ENCODE measurements around the gene MCAM. TPM values are rescaled to one million over a fixed set of nuclear protein-coding genes. Genes with fewer than 3 reads are reported as not detected.

Gene MCAM
- total RNA-seq, 1 donor: 11.2 TPM

GRCh38 chr11:119350302-119350701, 33.4 kb upstream of the MCAM start:
- H4K20me1 ChIP-seq (ENCODE audit: insufficient read depth, low read length): no peaks in the 10 kb centered on the region
- H3K4me2 ChIP-seq (ENCODE audit: insufficient read depth, low read length): no peak overlapping the region
- no peaks in the 10 kb centered on the region for H3K9me3 ChIP-seq (ENCODE audit: low read depth, low read length)
- H2AFZ ChIP-seq (ENCODE audit: low read length): no peak overlapping the region
- no peaks in the 10 kb centered on the region for H3K36me3 ChIP-seq (ENCODE audit: insufficient read depth, low read length)
- no peak for DNase-seq (ENCODE audit: insufficient read length, low spot score, missing footprints)
- no peak overlapping the region for H3K27ac ChIP-seq (ENCODE audit: low read depth, low read length)
- no peak overlapping the region for H3K4me3 ChIP-seq (ENCODE audit: insufficient read depth, low read length)
- no peak for TF ChIP-seq CTCF (IDR thresholded peaks at IDR 0.05; ENCODE audit: extremely low read depth, low read depth, low read length)
- no peaks in the 10 kb centered on the region for H3K4me1 ChIP-seq (ENCODE audit: insufficient read depth, low read length)
- H3K79me2 ChIP-seq (ENCODE audit: insufficient read depth, low read length): no peaks in the 10 kb centered on the region
- H3K27me3 ChIP-seq (ENCODE audit: insufficient read depth, low read length): peaks cover 18% of the 10 kb centered on the region

DNA sequence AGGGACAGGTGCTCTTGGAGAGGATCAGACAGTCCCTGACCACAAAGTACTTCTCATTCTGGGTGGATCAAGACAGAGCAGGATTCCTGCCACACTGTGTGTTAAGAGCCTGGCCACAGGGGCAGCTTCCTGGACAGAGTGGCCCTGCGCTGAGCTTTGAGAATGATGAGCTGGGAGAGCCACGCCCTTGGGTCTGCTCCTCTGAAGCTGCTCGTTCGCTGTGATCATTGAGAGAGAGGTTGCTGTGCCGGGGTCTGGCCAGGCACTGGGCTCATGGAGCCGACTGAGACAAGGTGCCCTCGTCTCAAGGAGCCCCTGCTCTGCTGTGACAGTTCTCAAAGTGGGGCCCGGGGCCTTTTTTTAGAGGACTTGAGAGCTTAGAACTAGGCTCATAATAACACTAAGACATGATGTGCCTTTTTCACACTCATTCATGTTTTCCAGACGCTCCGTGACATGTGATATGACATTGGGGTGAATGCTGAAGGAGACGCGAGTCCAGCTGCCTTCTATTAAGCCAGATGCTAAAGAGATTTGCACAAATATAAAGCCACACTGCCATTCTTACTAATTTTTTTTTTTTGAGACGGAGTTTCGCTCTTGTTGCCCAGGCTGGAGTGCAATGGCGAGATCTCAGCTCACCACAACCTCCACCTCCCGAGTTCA, 31.1 kb upstream of the MCAM start:
- H3K4me3 ChIP-seq (ENCODE audit: insufficient read depth, low read length): no peak overlapping the region
- no peak overlapping the region for H3K27ac ChIP-seq (ENCODE audit: low read depth, low read length)
- H3K79me2 ChIP-seq (ENCODE audit: insufficient read depth, low read length): no peaks in the 10 kb centered on the region
- H3K27me3 ChIP-seq (ENCODE audit: insufficient read depth, low read length): peaks cover 23% of the 10 kb centered on the region
- DNase-seq (ENCODE audit: insufficient read length, low spot score, missing footprints): no peak
- H3K36me3 ChIP-seq (ENCODE audit: insufficient read depth, low read length): no peaks in the 10 kb centered on the region
- H3K4me2 ChIP-seq (ENCODE audit: insufficient read depth, low read length): no peak overlapping the region
- no peaks in the 10 kb centered on the region for H3K9me3 ChIP-seq (ENCODE audit: low read depth, low read length)
- no peak overlapping the region for H2AFZ ChIP-seq (ENCODE audit: low read length)
- no peaks in the 10 kb centered on the region for H3K4me1 ChIP-seq (ENCODE audit: insufficient read depth, low read length)
- TF ChIP-seq CTCF (IDR thresholded peaks at IDR 0.05; ENCODE audit: extremely low read depth, low read depth, low read length): no peak
- H4K20me1 ChIP-seq (ENCODE audit: insufficient read depth, low read length): no peaks in the 10 kb centered on the region

- H3K9me3 ChIP-seq (ENCODE audit: low read depth, low read length): no peaks in the 10 kb centered on the region
- TF ChIP-seq CTCF (IDR thresholded peaks at IDR 0.05; ENCODE audit: extremely low read depth, low read depth, low read length): no peak
- H3K4me2 ChIP-seq (ENCODE audit: insufficient read depth, low read length): no peak overlapping the region
- no peak overlapping the region for H3K4me3 ChIP-seq (ENCODE audit: insufficient read depth, low read length)
- no peak overlapping the region for H2AFZ ChIP-seq (ENCODE audit: low read length)
- H3K36me3 ChIP-seq (ENCODE audit: insufficient read depth, low read length): no peaks in the 10 kb centered on the region
- H3K79me2 ChIP-seq (ENCODE audit: insufficient read depth, low read length): no peaks in the 10 kb centered on the region
- no peak overlapping the region for H3K27ac ChIP-seq (ENCODE audit: low read depth, low read length)
- DNase-seq (ENCODE audit: insufficient read length, low spot score, missing footprints): peak; percentile 91
- H3K27me3 ChIP-seq (ENCODE audit: insufficient read depth, low read length): peaks cover 23% of the 10 kb centered on the region
- H3K4me1 ChIP-seq (ENCODE audit: insufficient read depth, low read length): no peaks in the 10 kb centered on the region
- H4K20me1 ChIP-seq (ENCODE audit: insufficient read depth, low read length): no peaks in the 10 kb centered on the region
Measured at GRCh38 chr11:119347242-119347641, 30.3 kb upstream of the MCAM start.

GRCh38 chr11:119346605-119347004, 29.7 kb upstream of the MCAM start, which contains the start of gene MFRP:
Gene MFRP, minus strand, starts transcription at chr11:119346705. Its CDS starts 192 bp downstream, at chr11:119346513.
- peaks cover 18% of the 10 kb centered on the region for H3K27me3 ChIP-seq (ENCODE audit: insufficient read depth, low read length)
- no peaks in the 10 kb centered on the region for H3K4me1 ChIP-seq (ENCODE audit: insufficient read depth, low read length)
- H4K20me1 ChIP-seq (ENCODE audit: insufficient read depth, low read length): no peaks in the 10 kb centered on the region
- no peak within 1 kb of the TSS for H3K27ac ChIP-seq (ENCODE audit: low read depth, low read length)
- no peaks in the 10 kb centered on the region for H3K36me3 ChIP-seq (ENCODE audit: insufficient read depth, low read length)
- no peak within 1 kb of the TSS for H3K4me3 ChIP-seq (ENCODE audit: insufficient read depth, low read length)
- no peak within 1 kb of the TSS for H2AFZ ChIP-seq (ENCODE audit: low read length)
- H3K9me3 ChIP-seq (ENCODE audit: low read depth, low read length): no peaks in the 10 kb centered on the region
- no peak for DNase-seq (ENCODE audit: insufficient read length, low spot score, missing footprints)
- H3K4me2 ChIP-seq (ENCODE audit: insufficient read depth, low read length): no peak within 1 kb of the TSS
- TF ChIP-seq CTCF (IDR thresholded peaks at IDR 0.05; ENCODE audit: extremely low read depth, low read depth, low read length): no peak
- no peaks in the 10 kb centered on the region for H3K79me2 ChIP-seq (ENCODE audit: insufficient read depth, low read length)

Measured in osteoblast (primary cell).